Activated CD4-positive, alpha-beta T cell treated with anti-CD3 and anti-CD28 coated beads, Interleukin-2, amount 10 ng/mL, durations not matched to agents 7 days and 5 days (primary cell): ENCODE data around the gene INPP4B. TPM values are rescaled to one million over a fixed set of nuclear protein-coding genes. Genes with fewer than 3 reads are reported as not detected.
"Not testable (repeated sequence)": the region's sequence is repeated elsewhere in the genome, so short reads cannot be mapped to it uniquely, and the experiment has no call there.

Experiments
- CTCF ChIA-PET: fragments of 350-600 bp; sonication (Branson Sonifier 250); formaldehyde crosslinking; loops from one replicate; lab custom pipeline; 2021; ENCODE audit warnings: antibody characterized with exemption; lab: Charles Lee
- POLR2A ChIA-PET: fragments of 350-600 bp; sonication (Branson Sonifier 250); formaldehyde crosslinking; loops from one replicate; lab custom pipeline; 2021; ENCODE audit warnings: antibody characterized with exemption; lab: Charles Lee
- DNase-seq: peaks from one replicate; pipeline ENCODE4 v3.0.0-alpha.2; 2020
- H3K27ac Mint-ChIP-seq: one replicate; pipeline ENCODE4 v1.8.0; 2021; ENCODE audit warnings: mild to moderate bottlenecking, moderate library complexity, mixed read lengths
- H3K27me3 Mint-ChIP-seq: one replicate; pipeline ENCODE4 v1.8.0; 2021; ENCODE audit warnings: mixed read lengths
- H3K36me3 Mint-ChIP-seq: one replicate; pipeline ENCODE4 v1.8.0; 2021; ENCODE audit warnings: low read depth, mixed read lengths
- H3K4me1 Mint-ChIP-seq: one replicate; pipeline ENCODE4 v1.8.0; 2021; ENCODE audit warnings: mixed read lengths
- H3K4me3 Mint-ChIP-seq: one replicate; pipeline ENCODE4 v1.8.0; 2021; ENCODE audit warnings: mild to moderate bottlenecking, moderate library complexity, mixed read lengths
- H3K9me3 Mint-ChIP-seq: one replicate; pipeline ENCODE4 v1.8.0; 2021; ENCODE audit warnings: mixed read lengths
- total RNA-seq, 2 experiments: library from RNA; stranded (reverse); gene quantifications; one replicate each; pipeline ENCODE4 v1.2.3, GENCODE V29; 2021

Gene INPP4B
- total RNA-seq, 2 experiments from 2014 or later: 71.6 to 79.2 TPM

DNA sequence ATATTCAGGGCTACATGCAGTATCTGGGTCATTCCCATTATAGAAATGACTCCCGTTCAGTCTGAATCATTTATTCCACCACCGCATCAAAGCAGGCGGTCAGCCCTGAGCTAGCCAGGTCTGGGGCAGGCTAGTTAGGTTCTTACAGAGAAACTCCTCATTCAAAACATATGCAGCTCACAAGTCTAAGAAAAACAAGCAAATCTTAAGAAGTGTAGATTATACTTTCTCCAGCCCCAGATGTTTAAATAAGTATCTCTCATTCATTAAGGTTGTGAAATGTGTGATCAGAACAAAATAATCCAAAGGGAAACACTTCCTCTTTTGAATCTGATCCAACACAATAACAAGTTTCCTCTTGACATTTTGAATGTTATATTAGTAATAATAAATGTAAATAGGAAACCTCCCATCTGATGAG is 441.9 kb downstream of the INPP4B start:
- CTCF ChIA-PET: interaction anchor here (1.4 to 1.9 kb wide), 2 partner anchors 10 to 47 kb away, joined by 3 to 6 read pairs; no protein-coding TSS in a partner anchor
- Mint-ChIP-seq H3K27me3 (no peaks in the 10 kb centered on the region), H3K27ac (peak overlapping the region; percentile 95), H3K4me3 (peak overlapping the region; percentile 92), H3K4me1 (peaks cover 72% of the 10 kb centered on the region), H3K9me3 (peaks cover 2% of the 10 kb centered on the region), H3K36me3 (peaks cover 40% of the 10 kb centered on the region)
- DNase-seq: peak; percentile 36
- POLR2A ChIA-PET: interaction anchor here (1.3 to 1.8 kb wide), 2 partner anchors 47 to 163 kb away, joined by 4 to 7 read pairs; no protein-coding TSS in a partner anchor

DNA sequence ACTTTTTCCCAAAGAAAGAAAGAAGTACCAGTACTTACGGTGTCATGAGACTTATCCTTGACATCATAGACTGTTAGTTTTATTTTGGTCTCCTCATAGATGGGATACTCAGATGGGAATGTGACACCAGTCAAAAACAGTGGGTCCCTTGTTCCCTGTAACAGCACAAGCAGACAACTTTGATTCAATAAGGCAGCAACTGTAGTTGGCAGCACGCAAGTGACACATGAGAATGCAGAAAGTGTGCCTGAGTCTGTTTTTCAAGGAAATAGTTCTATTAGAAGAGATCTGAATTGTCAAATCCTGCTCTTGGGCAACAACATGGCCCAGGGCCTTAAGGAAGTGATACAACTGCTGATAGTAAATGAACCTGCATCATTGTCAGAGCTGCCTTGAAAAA is 443.2 kb downstream of the INPP4B start:
- ChIA-PET POLR2A (interaction anchor here (0.6 to 1.8 kb wide), 6 partner anchors 14 to 782 kb away, joined by 3 to 7 read pairs (median 4); partner anchors contain the start of gene USP38), CTCF (interaction anchor here (0.5 to 1.9 kb wide), 2 partner anchors 14 to 46 kb away, joined by 4 to 6 read pairs; no protein-coding TSS in a partner anchor)
- Mint-ChIP-seq H3K27me3 (no peaks in the 10 kb centered on the region), H3K9me3 (no peaks in the 10 kb centered on the region), H3K4me3 (peak overlapping the region; percentile 96), H3K27ac (peak overlapping the region; percentile 95), H3K4me1 (peaks cover 68% of the 10 kb centered on the region), H3K36me3 (peaks cover 48% of the 10 kb centered on the region)
- no peak for DNase-seq

DNA sequence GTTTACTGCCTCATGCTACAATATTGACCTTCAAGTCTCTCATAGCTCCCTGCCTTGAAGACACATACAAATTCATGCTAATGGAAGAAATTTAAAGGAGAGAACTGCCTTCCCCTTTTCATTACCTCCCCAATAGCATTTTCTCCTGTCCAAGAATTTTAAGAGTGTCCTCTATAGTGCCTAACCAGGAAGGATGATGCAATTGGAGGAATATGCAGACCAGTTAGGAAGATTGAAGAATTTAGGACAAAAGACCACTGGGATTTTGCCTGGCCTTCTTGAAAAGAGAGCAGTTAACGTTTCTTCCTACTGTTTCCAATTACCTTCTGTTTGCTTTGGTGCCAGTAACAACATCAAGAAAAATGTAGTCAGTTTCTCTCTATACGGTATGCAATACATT is 443.9 kb downstream of the INPP4B start:
- Mint-ChIP-seq H3K4me3 (peak overlapping the region; percentile 96), H3K27me3 (no peaks in the 10 kb centered on the region), H3K36me3 (peaks cover 54% of the 10 kb centered on the region), H3K9me3 (no peaks in the 10 kb centered on the region), H3K4me1 (peaks cover 65% of the 10 kb centered on the region), H3K27ac (peak overlapping the region; percentile 95)
- POLR2A ChIA-PET: no interaction called here
- no peak for DNase-seq
- CTCF ChIA-PET: interaction anchor here (2.4 kb wide), 1 partner anchor 15 kb away, joined by 11 read pairs; no protein-coding TSS in a partner anchor

DNA sequence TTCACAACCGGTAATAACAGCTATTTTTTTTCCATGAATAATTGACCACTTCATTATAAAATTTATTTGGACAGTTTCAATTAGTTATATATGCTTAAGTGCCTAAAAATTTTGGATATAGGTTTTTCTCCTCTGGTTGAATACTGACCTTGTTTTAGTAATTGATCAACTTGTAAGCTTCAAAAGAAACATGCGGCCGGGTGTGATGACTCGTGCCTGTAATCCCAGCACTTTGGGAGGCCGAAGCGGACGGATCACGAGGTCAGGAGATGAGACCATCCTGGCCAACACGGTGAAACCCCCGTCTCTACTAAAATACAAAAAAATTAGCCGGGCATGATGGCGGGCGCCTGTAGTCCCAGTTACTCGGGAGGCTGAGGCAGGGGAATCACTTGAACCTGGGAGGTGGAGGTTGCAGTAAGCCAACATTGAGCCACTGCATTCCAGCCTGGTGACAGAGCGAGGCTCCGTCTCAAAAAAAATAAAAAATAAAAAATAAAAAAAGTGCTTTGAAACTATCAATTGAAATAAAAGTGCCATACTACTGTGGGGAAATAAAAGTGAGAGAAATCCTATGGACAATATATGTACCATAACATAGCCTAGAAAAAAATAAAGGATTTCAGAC is 448.6 kb downstream of the INPP4B start:
- Mint-ChIP-seq H3K36me3 (peaks cover 90% of the 10 kb centered on the region), H3K4me1 (peaks cover 78% of the 10 kb centered on the region), H3K4me3 (peak overlapping the region; percentile 5), H3K9me3 (peaks cover 19% of the 10 kb centered on the region)
- POLR2A ChIA-PET, H3K27ac Mint-ChIP-seq, H3K27me3 Mint-ChIP-seq, DNase-seq: not testable (repeated sequence)
- CTCF ChIA-PET: interaction anchor here (1.0 to 2.0 kb wide), 2 partner anchors 9 to 19 kb away, joined by 5 read pairs; no protein-coding TSS in a partner anchor

DNA sequence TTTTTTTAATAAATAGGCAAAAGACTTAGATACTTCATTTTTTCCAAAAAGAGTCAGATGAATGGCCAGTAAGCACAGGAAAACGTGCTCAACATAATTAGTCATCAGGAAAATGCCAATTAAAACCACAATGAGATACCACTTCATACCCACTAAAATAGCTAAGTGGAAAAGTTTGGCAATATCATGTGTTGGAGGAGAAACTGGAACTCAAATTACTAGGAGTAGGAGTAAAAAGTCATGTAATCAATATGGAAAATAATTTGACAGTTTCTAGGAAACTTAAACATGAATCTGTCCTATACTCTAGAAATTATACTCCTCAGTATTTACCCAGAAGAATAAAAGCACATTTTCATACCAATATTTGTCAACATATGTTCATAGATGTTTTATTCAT is 449.8 kb downstream of the INPP4B start:
- H3K9me3 Mint-ChIP-seq: peaks cover 19% of the 10 kb centered on the region
- peaks cover 73% of the 10 kb centered on the region for H3K4me1 Mint-ChIP-seq
- CTCF ChIA-PET: interaction anchor here (0.7 to 2.0 kb wide), 7 partner anchors 10 to 53 kb away, joined by 3 to 5 read pairs (median 3); no protein-coding TSS in a partner anchor
- no peaks in the 10 kb centered on the region for H3K27me3 Mint-ChIP-seq
- POLR2A ChIA-PET: no interaction called here
- peak overlapping the region; percentile 63 for H3K27ac Mint-ChIP-seq
- H3K36me3 Mint-ChIP-seq: peaks cover 91% of the 10 kb centered on the region
- peak overlapping the region; percentile 41 for H3K4me3 Mint-ChIP-seq
- DNase-seq: no peak

DNA sequence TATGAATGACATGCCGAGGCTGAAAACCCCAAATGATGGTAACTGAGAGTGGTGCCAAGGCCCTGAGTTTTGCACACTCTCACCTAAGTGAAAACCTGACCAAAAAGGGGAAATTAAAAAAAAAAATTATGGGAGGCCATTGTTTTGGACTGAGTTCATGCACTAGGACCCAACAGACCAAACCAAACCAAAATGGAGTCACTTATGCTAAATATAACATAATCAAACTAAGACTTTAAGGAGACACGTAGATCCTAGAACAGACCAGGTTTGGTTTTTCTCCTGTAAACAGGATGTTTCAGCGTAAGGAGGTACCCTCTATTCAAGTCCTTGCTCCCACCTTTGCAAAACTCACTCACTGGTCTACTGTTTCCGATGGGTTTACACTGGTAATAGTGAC is 453.0 kb downstream of the INPP4B start:
- Mint-ChIP-seq H3K4me1 (peaks cover 60% of the 10 kb centered on the region), H3K36me3 (peaks cover 93% of the 10 kb centered on the region), H3K27me3 (no peaks in the 10 kb centered on the region), H3K4me3 (no peak overlapping the region), H3K27ac (no peak overlapping the region), H3K9me3 (peaks cover 26% of the 10 kb centered on the region)
- ChIA-PET CTCF (interaction anchor here (1.3 kb wide), 1 partner anchor 18 kb away, joined by 3 read pairs; no protein-coding TSS in a partner anchor), POLR2A (interaction anchor here (0.7 kb wide), 1 partner anchor 14 kb away, joined by 4 read pairs; no protein-coding TSS in a partner anchor)
- no peak for DNase-seq

DNA sequence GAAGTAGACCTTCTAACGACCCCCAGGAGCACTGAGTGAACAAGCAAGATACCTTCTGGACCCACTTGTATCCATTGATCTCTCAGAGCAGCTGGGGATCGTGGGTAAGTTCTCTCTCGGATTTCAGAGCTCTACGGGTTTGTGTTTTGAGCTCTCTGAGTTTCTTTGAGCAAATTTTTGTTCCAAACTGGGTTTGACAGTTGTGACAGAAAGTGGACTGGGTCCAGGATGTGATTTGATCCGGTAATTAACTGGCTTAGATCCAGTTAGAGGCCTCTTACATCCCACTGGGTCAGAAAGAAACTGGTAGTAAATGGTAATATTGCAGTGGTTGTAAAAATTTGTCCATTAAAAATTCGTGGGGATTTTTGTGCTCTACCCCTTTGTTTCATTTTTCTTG is 459.2 kb downstream of the INPP4B start:
- Mint-ChIP-seq H3K4me1 (peaks cover 48% of the 10 kb centered on the region), H3K9me3 (peaks cover 8% of the 10 kb centered on the region), H3K36me3 (peaks cover 81% of the 10 kb centered on the region), H3K27ac (peak overlapping the region; percentile 36), H3K27me3 (no peaks in the 10 kb centered on the region), H3K4me3 (no peak overlapping the region)
- POLR2A ChIA-PET: no interaction called here
- CTCF ChIA-PET: interaction anchor here (0.8 to 3.4 kb wide), 4 partner anchors 9 to 30 kb away, joined by 3 to 11 read pairs (median 3); no protein-coding TSS in a partner anchor
- no peak for DNase-seq

DNA sequence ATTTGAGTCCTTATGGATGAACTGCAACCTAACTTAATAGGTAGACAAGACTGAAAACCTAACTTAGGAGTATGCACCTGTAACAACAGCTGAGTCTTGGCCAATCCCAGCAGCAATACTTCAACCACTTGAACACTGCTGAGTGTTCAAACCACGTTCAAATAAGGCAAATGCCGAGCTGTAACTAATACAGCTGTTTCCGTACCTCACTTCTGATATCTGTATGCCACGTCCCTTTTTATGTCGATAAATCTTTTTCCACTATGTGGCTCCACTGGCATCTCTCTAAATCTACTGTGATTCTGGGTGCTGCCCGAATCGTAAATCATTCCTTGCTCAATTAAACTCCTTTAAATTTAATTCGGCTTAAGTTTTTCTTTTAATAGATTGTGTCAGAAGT is 459.7 kb downstream of the INPP4B start:
- POLR2A ChIA-PET: no interaction called here

DNA sequence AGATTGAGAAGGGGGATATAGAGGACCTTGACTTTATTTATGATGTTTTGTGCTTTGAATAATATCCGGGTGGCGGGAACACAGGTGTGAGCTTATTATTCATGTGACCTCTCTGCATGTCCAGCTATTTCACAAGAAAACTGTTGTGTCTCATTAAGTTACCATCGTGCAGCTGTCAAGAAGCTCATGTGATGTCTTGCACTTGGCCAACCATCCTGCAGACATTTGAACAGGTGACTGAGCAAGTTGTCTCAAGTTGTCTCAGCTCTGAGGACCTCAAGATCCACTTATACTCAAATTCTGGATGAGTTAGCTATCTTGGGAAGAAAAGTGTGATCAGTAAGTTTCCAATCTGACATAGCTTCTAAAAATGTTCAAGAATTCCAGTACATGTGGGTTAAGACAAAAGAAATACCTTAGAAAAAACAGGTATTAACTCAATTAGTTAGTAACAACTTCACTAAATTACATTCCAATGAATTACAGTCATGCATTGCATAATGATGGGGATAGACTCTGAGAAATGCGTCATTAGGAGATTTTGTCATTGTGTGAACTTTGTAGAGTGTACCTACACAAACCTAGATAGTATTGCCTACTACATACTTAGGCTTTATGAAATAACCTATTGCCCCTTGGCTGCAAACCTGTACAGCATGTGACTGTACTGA is 462.2 kb downstream of the INPP4B start:
- Mint-ChIP-seq H3K4me1 (peaks cover 61% of the 10 kb centered on the region), H3K27ac (no peak overlapping the region)
- POLR2A ChIA-PET: interaction anchor here (0.7 kb wide), 1 partner anchor 455 kb away, joined by 3 read pairs; no protein-coding TSS in a partner anchor

More for the DNA sequence above, 459.7 kb downstream of the INPP4B start:
- H3K27me3 Mint-ChIP-seq: no peaks in the 10 kb centered on the region
- peak overlapping the region; percentile 25 for H3K27ac Mint-ChIP-seq
- peaks cover 77% of the 10 kb centered on the region for H3K36me3 Mint-ChIP-seq
- H3K9me3 Mint-ChIP-seq: peaks cover 8% of the 10 kb centered on the region
- CTCF ChIA-PET: interaction anchor here (0.8 to 3.4 kb wide), 4 partner anchors 9 to 30 kb away, joined by 3 to 11 read pairs (median 3); no protein-coding TSS in a partner anchor
- no peak for DNase-seq
- peak overlapping the region; percentile 19 for H3K4me3 Mint-ChIP-seq
- peaks cover 50% of the 10 kb centered on the region for H3K4me1 Mint-ChIP-seq

DNA sequence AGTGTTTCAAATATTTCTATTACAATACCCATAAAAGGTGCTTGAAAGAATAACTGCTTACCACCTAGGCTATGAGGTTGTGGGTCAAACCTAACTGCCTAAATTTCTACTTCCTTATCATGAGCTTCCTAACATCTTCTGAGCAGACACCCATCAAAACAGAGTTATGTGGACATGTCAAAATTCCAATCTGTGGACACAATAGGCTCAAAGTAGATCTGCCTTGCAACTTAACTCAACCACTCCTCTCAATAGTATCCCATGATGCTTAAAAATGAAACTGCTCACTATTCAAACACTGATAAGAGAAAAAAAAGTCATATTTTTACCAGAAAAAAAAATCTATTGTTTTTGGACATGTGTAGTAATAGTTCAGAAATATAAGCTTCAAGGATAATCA is 462.7 kb downstream of the INPP4B start:
- no peak overlapping the region for H3K4me3 Mint-ChIP-seq
- DNase-seq: no peak
- no peak overlapping the region for H3K27ac Mint-ChIP-seq
- H3K36me3 Mint-ChIP-seq: peaks cover 62% of the 10 kb centered on the region
- no peaks in the 10 kb centered on the region for H3K27me3 Mint-ChIP-seq
- no peaks in the 10 kb centered on the region for H3K9me3 Mint-ChIP-seq
- ChIA-PET POLR2A (interaction anchor here (0.7 kb wide), 1 partner anchor 455 kb away, joined by 3 read pairs; no protein-coding TSS in a partner anchor), CTCF (interaction anchor here (0.9 to 1.7 kb wide), 3 partner anchors 12 to 28 kb away, joined by 3 to 4 read pairs (median 3); no protein-coding TSS in a partner anchor)
- peaks cover 61% of the 10 kb centered on the region for H3K4me1 Mint-ChIP-seq

More for the DNA sequence above, 462.2 kb downstream of the INPP4B start:
- DNase-seq: no peak
- CTCF ChIA-PET: interaction anchor here (0.9 to 1.7 kb wide), 3 partner anchors 12 to 29 kb away, joined by 3 to 4 read pairs (median 3); no protein-coding TSS in a partner anchor
- Mint-ChIP-seq H3K36me3 (peaks cover 67% of the 10 kb centered on the region), H3K27me3 (no peaks in the 10 kb centered on the region), H3K4me3 (no peak overlapping the region), H3K9me3 (peaks cover 4% of the 10 kb centered on the region)

DNA sequence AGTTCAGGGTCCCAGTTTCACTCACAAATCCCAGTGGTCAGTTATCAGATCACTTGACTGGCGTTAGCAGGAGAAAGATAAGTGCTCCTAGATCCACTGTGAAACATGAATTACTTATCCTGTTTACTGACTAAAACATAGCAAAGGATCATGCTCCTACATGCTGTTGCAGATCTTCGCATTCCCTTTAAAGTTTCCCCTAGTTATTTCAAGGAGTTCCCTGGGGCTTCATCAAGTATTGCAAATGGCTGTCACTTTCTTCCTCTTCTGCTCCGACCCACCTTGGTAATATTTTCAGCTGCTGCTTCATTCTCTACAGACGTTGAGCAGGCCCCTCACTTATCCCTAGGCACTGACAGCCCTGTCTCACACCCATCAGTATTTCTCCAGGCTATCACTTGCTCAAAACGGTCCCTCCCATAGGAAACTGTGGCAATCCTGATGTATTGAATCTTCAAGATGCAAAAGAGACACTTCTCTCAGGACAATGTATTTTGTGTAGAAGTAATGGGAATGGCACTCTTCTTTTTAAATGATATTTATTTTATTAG is 466.0 kb downstream of the INPP4B start:
- ChIA-PET CTCF (interaction anchor here (1.7 kb wide), 1 partner anchor 24 kb away, joined by 5 read pairs; no protein-coding TSS in a partner anchor), POLR2A (interaction anchor here (0.6 to 0.9 kb wide), 2 partner anchors 13 to 23 kb away, joined by 4 read pairs; no protein-coding TSS in a partner anchor)
- no peak overlapping the region for H3K27ac Mint-ChIP-seq
- H3K4me3 Mint-ChIP-seq: no peak overlapping the region
- no peak for DNase-seq
- H3K27me3 Mint-ChIP-seq: no peaks in the 10 kb centered on the region
- peaks cover 70% of the 10 kb centered on the region for H3K4me1 Mint-ChIP-seq
- no peaks in the 10 kb centered on the region for H3K9me3 Mint-ChIP-seq
- H3K36me3 Mint-ChIP-seq: peaks cover 47% of the 10 kb centered on the region
